HCT116 (cell line): ENCODE results near the gene APEX2. TPM values are rescaled to one million over a fixed set of nuclear protein-coding genes. Genes with fewer than 3 reads are reported as not detected.

ENCODE experiments used
- ATAC-seq: fragments of 200-7000 bp; cut with Tn5 transposase; 2 replicates; pipeline ENCODE4 v1.9.1; 2020; ENCODE audit warnings: mild to moderate bottlenecking, moderate library complexity
- BruUV-seq: library from RNA; stranded (reverse); fragments of 400-500 nt; replicated peaks from 2 replicates; lab custom pipeline; 2021; lab: Mats Ljungman, UMichigan
- CTCF ChIA-PET: fragments of 300-600 bp; sonication (Branson Sonifier 250); formaldehyde crosslinking; loops from one replicate; lab custom pipeline; 2021; ENCODE audit warnings: antibody characterized with exemption; lab: Charles Lee
- POLR2A ChIA-PET: fragments of 300-600, 350-600 bp; sonication (Branson Sonifier 250); formaldehyde crosslinking; loops from one replicate; lab custom pipeline; 2021; ENCODE audit warnings: antibody characterized with exemption; lab: Charles Lee
- RAD21 ChIA-PET, 2 experiments: fragments of 300-600 bp; sonication (Branson Sonifier 250); formaldehyde crosslinking; loops; one replicate each; lab custom pipeline; 2023; ENCODE audit warnings: low total read pairs in 2 of 2; ENCODE audit not compliant: uncharacterized antibody in 2 of 2, unreplicated experiment in 2 of 2, low non-redundant PET in 1 of 2; lab: Charles Lee
- DNase-seq: peaks from one replicate; pipeline ENCODE4 v3.0.0-alpha.2; 2010; ENCODE audit warnings: low read depth, low spot score
- H2AFZ ChIP-seq: fragments of 200-600 bp; shearing (Covaris generic), sonication (generic); 2 replicates; pipeline ENCODE4 v1.6.1; 2017; ENCODE audit warnings: low read depth, mixed run types, mixed read lengths, antibody characterized with exemption, low read length; ENCODE audit not compliant: poor library complexity, severe bottlenecking
- H3K27ac ChIP-seq: 2 replicates; pipeline ENCODE4 v1.5.1; 2012; ENCODE audit warnings: low read depth, low read length
- H3K27me3 ChIP-seq: fragments of 200-600 bp; sonication (generic); 2 replicates; pipeline ENCODE4 v1.6.1; 2016; ENCODE audit warnings: mixed run types, low read length, mixed read lengths; ENCODE audit not compliant: insufficient read depth
- H3K36me3 ChIP-seq, 2 experiments: fragments of 200-500 bp in 1 of 2; fragments of 200-600 bp in 1 of 2; sonication (Bioruptor generic) in 1 of 2; sonication (generic) in 1 of 2; 2 replicates each; pipeline versions ENCODE4 v1.5.1 to v1.6.1; 2014 to 2016; ENCODE audit warnings: low read length in 2 of 2, inconsistent platforms in 1 of 2, mixed read lengths in 1 of 2, mixed run types in 1 of 2; ENCODE audit not compliant: insufficient read depth in 2 of 2, control insufficient read depth in 1 of 2
- H3K4me1 ChIP-seq, 2 experiments: fragments of 200-600 bp in 1 of 2; sonication (generic) in 1 of 2; 2 replicates each; pipeline versions ENCODE4 v1.5.1 to v1.6.1; 2012 to 2017; ENCODE audit warnings: low read length in 2 of 2, inconsistent platforms in 1 of 2, mild to moderate bottlenecking in 1 of 2, mixed read lengths in 1 of 2, mixed run types in 1 of 2, moderate library complexity in 1 of 2; ENCODE audit not compliant: insufficient read depth in 2 of 2, control insufficient read depth in 1 of 2
- H3K4me2 ChIP-seq: fragments of 200-600 bp; sonication (generic); 2 replicates; pipeline ENCODE4 v1.6.1; 2017; ENCODE audit warnings: mixed run types, low read length, mixed read lengths
- H3K4me3 ChIP-seq, 2 experiments: fragments of 200-600 bp in 1 of 2; sonication (generic) in 1 of 2; replicated peaks in 1 of 2; 2 replicates each; pipeline ENCODE4 v1.5.1; 2011 to 2016; ENCODE audit warnings: low read length in 2 of 2, control low read depth in 1 of 2, low read depth in 1 of 2, mild to moderate bottlenecking in 1 of 2, mixed read lengths in 1 of 2, mixed run types in 1 of 2
- H3K79me2 ChIP-seq: fragments of 200-600 bp; sonication (generic); 2 replicates; pipeline ENCODE4 v1.6.1; 2017; ENCODE audit warnings: mild to moderate bottlenecking, mixed run types, low read length, moderate library complexity, mixed read lengths; ENCODE audit not compliant: insufficient read depth
- H3K9ac ChIP-seq: fragments of 200-600 bp; sonication (generic); 2 replicates; pipeline ENCODE4 v1.6.1; 2016; ENCODE audit warnings: low read length, mixed read lengths
- H3K9me2 ChIP-seq: fragments of 200-600 bp; sonication (generic), shearing (Covaris generic); 2 replicates; pipeline ENCODE4 v1.6.1; 2017; ENCODE audit warnings: mixed run types, mild to moderate bottlenecking, moderate library complexity; ENCODE audit not compliant: insufficient read depth
- H3K9me3 ChIP-seq, 2 experiments: fragments of 200-500 bp in 1 of 2; fragments of 200-600 bp in 1 of 2; sonication (Bioruptor generic) in 1 of 2; sonication (generic) in 1 of 2; 2 replicates each; pipeline ENCODE4 v1.6.1; 2014 to 2017; ENCODE audit warnings: low read length in 2 of 2, mixed read lengths in 2 of 2, inconsistent platforms in 1 of 2, low read depth in 1 of 2, mild to moderate bottlenecking in 1 of 2, mixed run types in 1 of 2, moderate library complexity in 1 of 2; ENCODE audit not compliant: control insufficient read depth in 1 of 2, insufficient read depth in 1 of 2
- H4K20me1 ChIP-seq: fragments of 200-600 bp; sonication (generic), shearing (Covaris generic); 2 replicates; pipeline ENCODE4 v1.6.1; 2017; ENCODE audit warnings: mixed run types, mild to moderate bottlenecking, moderate library complexity; ENCODE audit not compliant: insufficient read depth
- CBX3 ChIP-seq: IDR thresholded peaks from 2 replicates; pipeline ENCODE4 v1.6.1; 2012; ENCODE audit warnings: low read depth
- CEBPB ChIP-seq: IDR thresholded peaks from 2 replicates; pipeline ENCODE4 v1.6.1; 2012; ENCODE audit warnings: low read depth
- EZH2 ChIP-seq: fragments of 200-600 bp; sonication (generic); IDR thresholded peaks from 2 replicates; pipeline ENCODE4 v1.6.1; 2017; ENCODE audit warnings: antibody characterized with exemption, mixed run types
- EZH2phosphoT487 ChIP-seq: fragments of 200-600 bp; IDR thresholded peaks from 2 replicates; pipeline ENCODE4 v1.6.1; 2018; ENCODE audit warnings: antibody characterized with exemption, borderline replicate concordance
- FOSL1 ChIP-seq: IDR thresholded peaks from 2 replicates; pipeline ENCODE4 v1.6.1; 2012; ENCODE audit warnings: low read depth
- JUND ChIP-seq: IDR thresholded peaks from 2 replicates; pipeline ENCODE4 v1.6.1; 2012
- POLR2A ChIP-seq: IDR thresholded peaks from 2 replicates; pipeline ENCODE4 v1.7.0; 2011; ENCODE audit warnings: borderline replicate concordance; ENCODE audit not compliant: insufficient read depth, insufficient read length; ENCODE audit errors: extremely low read depth
- REST ChIP-seq: IDR thresholded peaks from 2 replicates; pipeline ENCODE4 v1.6.1; 2012; ENCODE audit warnings: low read depth
- SIN3A ChIP-seq: IDR thresholded peaks from 2 replicates; pipeline ENCODE4 v1.6.1; 2012; ENCODE audit warnings: low read depth
- SP1 ChIP-seq: IDR thresholded peaks from 2 replicates; pipeline ENCODE4 v1.6.1; 2012; ENCODE audit warnings: low read depth
- SRF ChIP-seq: IDR thresholded peaks from 2 replicates; pipeline ENCODE4 v1.6.1; 2012; ENCODE audit warnings: low read depth
- TCF7L2 ChIP-seq: IDR thresholded peaks from 2 replicates; pipeline ENCODE4 v1.7.0; 2011; ENCODE audit warnings: borderline replicate concordance, inconsistent platforms; ENCODE audit not compliant: insufficient read depth, insufficient read length; ENCODE audit errors: extremely low read depth
- YY1 ChIP-seq: IDR thresholded peaks from 2 replicates; pipeline ENCODE4 v1.6.1; 2011; ENCODE audit warnings: low read length, low read depth, moderate library complexity, mild to moderate bottlenecking; ENCODE audit not compliant: insufficient replicate concordance; ENCODE audit errors: extremely low read depth
- ZFX ChIP-seq: fragments of 450-650 bp; IDR thresholded peaks from 2 replicates; pipeline ENCODE4 v1.6.1; 2017
- ZNF274 ChIP-seq: fragments of 200-500 bp; sonication (Bioruptor generic); IDR thresholded peaks from 2 replicates; pipeline ENCODE4 v1.6.1; 2014; ENCODE audit warnings: mild to moderate bottlenecking, low read depth, low read length, inconsistent platforms
- intact Hi-C: fragments of 100-400 bp; cut with micrococcal nuclease; formaldehyde crosslinking; loops from 2 replicates; pipeline ENCODE4 v1.10.0; 2022
- total RNA-seq: library from RNA; stranded (reverse); gene quantifications from one replicate; pipeline ENCODE4 v1.2.1, GENCODE V29; 2021; ENCODE audit not compliant: unreplicated experiment
- TF ChIP-seq, protein P1 (sequence below): IDR thresholded peaks from 2 replicates; pipeline ENCODE4 v1.6.1; 2012
- TF ChIP-seq, protein P2 (sequence below): IDR thresholded peaks from 2 replicates; pipeline ENCODE4 v1.6.1; 2011; ENCODE audit warnings: mild to moderate bottlenecking, low read length, moderate library complexity; ENCODE audit not compliant: insufficient replicate concordance; ENCODE audit errors: extremely low read depth
- TF ChIP-seq, protein P3 (sequence below): IDR thresholded peaks from 2 replicates; pipeline ENCODE4 v1.6.1; 2012

Gene APEX2
- total RNA-seq, 1 experiment from 2014 or later = 28.2 TPM

GRCh38 chrX:55026143-55026542 is 26.0 kb downstream of the APEX2 start:
- Histone ChIP-seq H3K4me3 (no peak overlapping the region), H3K9ac (no peak overlapping the region), H3K27me3 (no peaks in the 10 kb centered on the region), H3K79me2 (no peaks in the 10 kb centered on the region), H3K36me3 (no peaks in the 10 kb centered on the region), H3K4me1 (peaks cover 0 to 6% of the 10 kb centered on the region in 2 experiments; a peak in 1 of 4 replicates), H3K4me2 (0 out of 2 replicates have a peak overlapping the region, but pooled peaks have one; percentile 7), H3K27ac (no peak overlapping the region), H2AFZ (no peak overlapping the region), H3K9me3 (no peaks in the 10 kb centered on the region), H4K20me1 (no peaks in the 10 kb centered on the region), H3K9me2 (no peaks in the 10 kb centered on the region)
- CTCF ChIA-PET = no interaction called here
- DNase-seq (no peak), ATAC-seq (no peak)
- RAD21 ChIA-PET = no interaction called here
- intact Hi-C loops = no loop called here
- TF ChIP-seq JUND = no peak
- TF ChIP-seq SIN3A = no peak
- no peak for TF ChIP-seq ZNF274
- no peak for TF ChIP-seq SRF
- TF ChIP-seq, protein P1, sequence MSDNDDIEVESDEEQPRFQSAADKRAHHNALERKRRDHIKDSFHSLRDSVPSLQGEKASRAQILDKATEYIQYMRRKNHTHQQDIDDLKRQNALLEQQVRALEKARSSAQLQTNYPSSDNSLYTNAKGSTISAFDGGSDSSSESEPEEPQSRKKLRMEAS = no peak
- TF ChIP-seq, protein P2, sequence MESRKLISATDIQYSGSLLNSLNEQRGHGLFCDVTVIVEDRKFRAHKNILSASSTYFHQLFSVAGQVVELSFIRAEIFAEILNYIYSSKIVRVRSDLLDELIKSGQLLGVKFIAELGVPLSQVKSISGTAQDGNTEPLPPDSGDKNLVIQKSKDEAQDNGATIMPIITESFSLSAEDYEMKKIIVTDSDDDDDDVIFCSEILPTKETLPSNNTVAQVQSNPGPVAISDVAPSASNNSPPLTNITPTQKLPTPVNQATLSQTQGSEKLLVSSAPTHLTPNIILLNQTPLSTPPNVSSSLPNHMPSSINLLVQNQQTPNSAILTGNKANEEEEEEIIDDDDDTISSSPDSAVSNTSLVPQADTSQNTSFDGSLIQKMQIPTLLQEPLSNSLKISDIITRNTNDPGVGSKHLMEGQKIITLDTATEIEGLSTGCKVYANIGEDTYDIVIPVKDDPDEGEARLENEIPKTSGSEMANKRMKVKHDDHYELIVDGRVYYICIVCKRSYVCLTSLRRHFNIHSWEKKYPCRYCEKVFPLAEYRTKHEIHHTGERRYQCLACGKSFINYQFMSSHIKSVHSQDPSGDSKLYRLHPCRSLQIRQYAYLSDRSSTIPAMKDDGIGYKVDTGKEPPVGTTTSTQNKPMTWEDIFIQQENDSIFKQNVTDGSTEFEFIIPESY = no peak
- no peak for TF ChIP-seq EZH2
- no peak for TF ChIP-seq ZFX
- TF ChIP-seq POLR2A = no peak
- no peak for TF ChIP-seq SP1
- no peak for TF ChIP-seq TCF7L2
- no peak for TF ChIP-seq CBX3
- TF ChIP-seq, protein P3, sequence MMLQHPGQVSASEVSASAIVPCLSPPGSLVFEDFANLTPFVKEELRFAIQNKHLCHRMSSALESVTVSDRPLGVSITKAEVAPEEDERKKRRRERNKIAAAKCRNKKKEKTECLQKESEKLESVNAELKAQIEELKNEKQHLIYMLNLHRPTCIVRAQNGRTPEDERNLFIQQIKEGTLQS = no peak
- no peak for TF ChIP-seq FOSL1
- TF ChIP-seq CEBPB = no peak
- no peak for TF ChIP-seq EZH2phosphoT487
- TF ChIP-seq YY1 = no peak
- TF ChIP-seq REST = no peak
- POLR2A ChIA-PET = no interaction called here
- BruUV-seq = no TSS peak
